ENCODE measurements around the gene PLAAT2.

PLAAT2 gene

GRCh38 chr11:63574856-63575602 lies 11.8 kb upstream of the PLAAT2 start:
- no peaks in the 10 kb centered on the region for H3K27me3 ChIP-seq (ENCODE audit: insufficient read depth, insufficient read length)
- no peaks in the 10 kb centered on the region for H3K36me3 ChIP-seq (ENCODE audit: insufficient read depth, insufficient read length, low read length)
- no peak for DNase-seq (ENCODE audit: low read depth, low spot score)
- TF ChIP-seq ZNF274 (IDR thresholded peaks at IDR 0.05; ENCODE audit: low read depth, low read length) (no peak), YY1 (IDR thresholded peaks at IDR 0.05; ENCODE audit: insufficient read depth, insufficient read length) (no peak), SUZ12 (IDR thresholded peaks at IDR 0.05; ENCODE audit: extremely low read depth, insufficient read depth, insufficient read length) (no peak)
- H3K9ac ChIP-seq (ENCODE audit: insufficient read length, low read depth) = no peak overlapping the region
- H3K4me1 ChIP-seq (ENCODE audit: insufficient read depth, insufficient read length) = no peaks in the 10 kb centered on the region
- no peak overlapping the region for H3K4me3 ChIP-seq (ENCODE audit: insufficient read length, low read depth)
- H3K9me3 ChIP-seq (ENCODE audit: insufficient read depth, low read length) = peaks cover 4% of the 10 kb centered on the region

- Histone ChIP-seq H3K9ac (ENCODE audit: insufficient read length, low read depth) (no peak overlapping the region), H3K27me3 (ENCODE audit: insufficient read depth, insufficient read length) (no peaks in the 10 kb centered on the region), H3K9me3 (ENCODE audit: insufficient read depth, low read length) (no peaks in the 10 kb centered on the region; the same call in 1 of the 2 replicates), H3K36me3 (ENCODE audit: insufficient read depth, insufficient read length, low read length) (no peaks in the 10 kb centered on the region), H3K4me3 (ENCODE audit: insufficient read length, low read depth) (no peak overlapping the region), H3K4me1 (ENCODE audit: insufficient read depth, insufficient read length) (no peaks in the 10 kb centered on the region)
- TF ChIP-seq YY1 (IDR thresholded peaks at IDR 0.05; ENCODE audit: insufficient read depth, insufficient read length) (no peak), SUZ12 (IDR thresholded peaks at IDR 0.05; ENCODE audit: extremely low read depth, insufficient read depth, insufficient read length) (no peak), ZNF274 (IDR thresholded peaks at IDR 0.05; ENCODE audit: low read depth, low read length) (no peak)
- DNase-seq (ENCODE audit: low read depth, low spot score) = no peak
Measured at GRCh38 chr11:63573881-63574855, 11.0 kb upstream of the PLAAT2 start.

- Histone ChIP-seq H3K27me3 (ENCODE audit: insufficient read depth, insufficient read length) (no peaks in the 10 kb centered on the region), H3K9me3 (ENCODE audit: insufficient read depth, low read length) (no peaks in the 10 kb centered on the region; the same call in 1 of the 2 replicates), H3K4me1 (ENCODE audit: insufficient read depth, insufficient read length) (no peaks in the 10 kb centered on the region), H3K9ac (ENCODE audit: insufficient read length, low read depth) (no peak overlapping the region), H3K36me3 (ENCODE audit: insufficient read depth, insufficient read length, low read length) (no peaks in the 10 kb centered on the region), H3K4me3 (ENCODE audit: insufficient read length, low read depth) (no peak overlapping the region)
- DNase-seq (ENCODE audit: low read depth, low spot score) = no peak
- no peak for TF ChIP-seq ZNF274 (IDR thresholded peaks at IDR 0.05; ENCODE audit: low read depth, low read length)
- TF ChIP-seq YY1 (IDR thresholded peaks at IDR 0.05; ENCODE audit: insufficient read depth, insufficient read length) = no peak
- TF ChIP-seq SUZ12 (IDR thresholded peaks at IDR 0.05; ENCODE audit: extremely low read depth, insufficient read depth, insufficient read length) = no peak
Measured at GRCh38 chr11:63572026-63572688, 9.0 kb upstream of the PLAAT2 start.

- Histone ChIP-seq H3K36me3 (ENCODE audit: insufficient read depth, insufficient read length, low read length) (no peaks in the 10 kb centered on the region), H3K27me3 (ENCODE audit: insufficient read depth, insufficient read length) (no peaks in the 10 kb centered on the region), H3K4me1 (ENCODE audit: insufficient read depth, insufficient read length) (no peaks in the 10 kb centered on the region), H3K4me3 (ENCODE audit: insufficient read length, low read depth) (no peak overlapping the region), H3K9me3 (ENCODE audit: insufficient read depth, low read length) (no peaks in the 10 kb centered on the region; the same call in 1 of the 2 replicates), H3K9ac (ENCODE audit: insufficient read length, low read depth) (no peak overlapping the region)
- TF ChIP-seq YY1 (IDR thresholded peaks at IDR 0.05; ENCODE audit: insufficient read depth, insufficient read length) = no peak
- no peak for TF ChIP-seq ZNF274 (IDR thresholded peaks at IDR 0.05; ENCODE audit: low read depth, low read length)
- TF ChIP-seq SUZ12 (IDR thresholded peaks at IDR 0.05; ENCODE audit: extremely low read depth, insufficient read depth, insufficient read length) = no peak
- DNase-seq (ENCODE audit: low read depth, low spot score) = no peak
Measured at GRCh38 chr11:63569570-63569969, 6.4 kb upstream of the PLAAT2 start.

- Histone ChIP-seq H3K9ac (ENCODE audit: insufficient read length, low read depth) (no peak overlapping the region), H3K9me3 (ENCODE audit: insufficient read depth, low read length) (no peaks in the 10 kb centered on the region), H3K36me3 (ENCODE audit: insufficient read depth, insufficient read length, low read length) (no peaks in the 10 kb centered on the region), H3K4me1 (ENCODE audit: insufficient read depth, insufficient read length) (no peaks in the 10 kb centered on the region), H3K4me3 (ENCODE audit: insufficient read length, low read depth) (no peak overlapping the region), H3K27me3 (ENCODE audit: insufficient read depth, insufficient read length) (no peaks in the 10 kb centered on the region)
- TF ChIP-seq ZNF274 (IDR thresholded peaks at IDR 0.05; ENCODE audit: low read depth, low read length) = no peak
- no peak for TF ChIP-seq SUZ12 (IDR thresholded peaks at IDR 0.05; ENCODE audit: extremely low read depth, insufficient read depth, insufficient read length)
- TF ChIP-seq YY1 (IDR thresholded peaks at IDR 0.05; ENCODE audit: insufficient read depth, insufficient read length) = no peak
- no peak for DNase-seq (ENCODE audit: low read depth, low spot score)
Measured at GRCh38 chr11:63567044-63567840, 4.1 kb upstream of the PLAAT2 start.

- no peaks in the 10 kb centered on the region for H3K36me3 ChIP-seq (ENCODE audit: insufficient read depth, insufficient read length, low read length)
- DNase-seq (ENCODE audit: low read depth, low spot score) = no peak
- H3K9me3 ChIP-seq (ENCODE audit: insufficient read depth, low read length) = no peaks in the 10 kb centered on the region
- H3K9ac ChIP-seq (ENCODE audit: insufficient read length, low read depth) = no peak overlapping the region
- TF ChIP-seq ZNF274 (IDR thresholded peaks at IDR 0.05; ENCODE audit: low read depth, low read length) (no peak), SUZ12 (IDR thresholded peaks at IDR 0.05; ENCODE audit: extremely low read depth, insufficient read depth, insufficient read length) (no peak), YY1 (IDR thresholded peaks at IDR 0.05; ENCODE audit: insufficient read depth, insufficient read length) (no peak)
- no peak overlapping the region for H3K4me3 ChIP-seq (ENCODE audit: insufficient read length, low read depth)
- H3K4me1 ChIP-seq (ENCODE audit: insufficient read depth, insufficient read length) = peaks cover 2% of the 10 kb centered on the region
- H3K27me3 ChIP-seq (ENCODE audit: insufficient read depth, insufficient read length) = no peaks in the 10 kb centered on the region
Measured at GRCh38 chr11:63564784-63565350, 1.7 kb upstream of the PLAAT2 start.

Data from NT2/D1 (cell line).